ENCODE measurements around the gene KPNA1.

GRCh38 chr3:122421836-122422235 lies 92.9 kb downstream of the KPNA1 start:
- TF ChIP-seq POLR2A (IDR thresholded peaks at IDR 0.05; ENCODE audit: low read depth, low read length) (no peak), POLR2AphosphoS5 (IDR thresholded peaks at IDR 0.05; ENCODE audit: low read depth, low read length) (no peak)

Data from GM12891 (cell line).